ENCODE measurements around the gene CADPS.

CADPS gene

DNA sequence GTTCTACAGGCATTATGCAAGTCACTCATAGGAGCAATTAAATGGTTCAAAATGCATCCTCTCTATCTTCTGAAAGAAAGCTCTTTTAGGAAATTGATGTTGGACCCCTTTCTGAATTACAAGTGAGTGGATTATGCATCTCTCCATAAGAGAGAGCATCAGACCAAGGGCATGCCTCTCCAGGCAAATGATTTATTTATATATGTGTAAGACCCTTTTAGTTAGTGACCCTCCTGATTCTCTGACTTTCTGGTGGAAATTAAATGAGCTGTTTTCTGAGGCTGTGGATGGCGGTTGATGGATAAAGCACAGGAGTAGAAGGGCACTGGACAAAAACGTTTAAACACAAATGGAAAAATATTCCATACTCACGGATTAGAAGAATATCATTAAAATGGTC lies 62.6 kb downstream of the CADPS start:
- Histone ChIP-seq H3K27me3 (ENCODE audit: insufficient read depth, insufficient read length) (no peaks in the 10 kb centered on the region), H3K36me3 (ENCODE audit: insufficient read depth, insufficient read length, low read length) (no peaks in the 10 kb centered on the region), H3K4me3 (ENCODE audit: insufficient read length, low read depth) (no peak overlapping the region), H3K9ac (ENCODE audit: insufficient read length, low read depth) (no peak overlapping the region), H3K9me3 (ENCODE audit: insufficient read depth, low read length) (no peaks in the 10 kb centered on the region), H3K4me1 (ENCODE audit: insufficient read depth, insufficient read length) (no peaks in the 10 kb centered on the region)
- no peak for DNase-seq (ENCODE audit: low read depth, low spot score)
- TF ChIP-seq YY1 (IDR thresholded peaks at IDR 0.05; ENCODE audit: insufficient read depth, insufficient read length), result no peak
- no peak for TF ChIP-seq ZNF274 (IDR thresholded peaks at IDR 0.05; ENCODE audit: low read depth, low read length)
- no peak for TF ChIP-seq SUZ12 (IDR thresholded peaks at IDR 0.05; ENCODE audit: extremely low read depth, insufficient read depth, insufficient read length)

DNA sequence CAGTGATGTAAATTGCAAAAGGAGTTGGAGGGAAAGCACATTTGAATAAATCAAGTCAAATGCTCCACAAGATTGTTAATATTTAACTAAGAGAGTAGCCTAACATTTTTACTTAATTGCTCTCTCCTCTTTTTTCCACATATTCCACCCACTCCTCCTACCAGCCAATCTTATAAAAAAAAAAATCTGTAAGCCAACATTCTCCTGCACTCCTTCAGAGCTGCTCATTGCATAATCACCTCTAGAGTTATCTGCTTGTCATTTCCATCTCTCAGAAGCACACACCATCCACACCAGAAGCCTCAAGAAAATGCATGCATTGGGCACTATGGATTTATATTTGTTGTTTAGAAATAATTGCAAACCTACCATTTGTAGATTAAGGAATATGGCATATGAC lies 64.1 kb downstream of the CADPS start:
- Histone ChIP-seq H3K4me3 (ENCODE audit: insufficient read length, low read depth) (no peak overlapping the region), H3K4me1 (ENCODE audit: insufficient read depth, insufficient read length) (no peaks in the 10 kb centered on the region), H3K27me3 (ENCODE audit: insufficient read depth, insufficient read length) (no peaks in the 10 kb centered on the region), H3K36me3 (ENCODE audit: insufficient read depth, insufficient read length, low read length) (no peaks in the 10 kb centered on the region), H3K9me3 (ENCODE audit: insufficient read depth, low read length) (no peaks in the 10 kb centered on the region), H3K9ac (ENCODE audit: insufficient read length, low read depth) (no peak overlapping the region)
- TF ChIP-seq SUZ12 (IDR thresholded peaks at IDR 0.05; ENCODE audit: extremely low read depth, insufficient read depth, insufficient read length) (no peak), ZNF274 (IDR thresholded peaks at IDR 0.05; ENCODE audit: low read depth, low read length) (no peak), YY1 (IDR thresholded peaks at IDR 0.05; ENCODE audit: insufficient read depth, insufficient read length) (no peak)
- no peak for DNase-seq (ENCODE audit: low read depth, low spot score)

DNA sequence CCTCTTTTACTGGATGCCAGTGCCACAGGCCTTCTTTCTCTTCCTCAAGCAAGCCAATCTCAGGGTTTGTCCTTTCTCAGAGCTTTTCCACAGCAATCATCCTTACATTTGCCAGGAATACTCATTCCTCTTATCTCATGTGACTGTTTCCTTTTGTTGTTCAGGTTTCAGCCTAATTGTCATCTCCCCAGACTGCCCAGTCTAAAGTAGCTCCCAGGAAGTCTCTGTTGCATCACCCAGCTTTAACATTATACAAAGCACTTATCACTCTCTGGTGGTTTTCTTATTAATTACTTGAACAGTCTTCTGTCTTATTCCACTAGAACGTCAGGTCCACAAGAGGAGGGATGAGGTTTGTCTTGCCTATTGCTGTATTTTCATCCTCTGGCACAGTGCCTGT lies 65.8 kb downstream of the CADPS start:
- H3K36me3 ChIP-seq (ENCODE audit: insufficient read depth, insufficient read length, low read length), result no peaks in the 10 kb centered on the region
- H3K9me3 ChIP-seq (ENCODE audit: insufficient read depth, low read length), result no peaks in the 10 kb centered on the region; the same call in 1 of the 2 replicates
- DNase-seq (ENCODE audit: low read depth, low spot score), result no peak
- H3K9ac ChIP-seq (ENCODE audit: insufficient read length, low read depth), result no peak overlapping the region
- peaks cover 4% of the 10 kb centered on the region for H3K4me1 ChIP-seq (ENCODE audit: insufficient read depth, insufficient read length)
- no peak for TF ChIP-seq ZNF274 (IDR thresholded peaks at IDR 0.05; ENCODE audit: low read depth, low read length)
- TF ChIP-seq SUZ12 (IDR thresholded peaks at IDR 0.05; ENCODE audit: extremely low read depth, insufficient read depth, insufficient read length), result no peak
- TF ChIP-seq YY1 (IDR thresholded peaks at IDR 0.05; ENCODE audit: insufficient read depth, insufficient read length), result no peak
- no peak overlapping the region for H3K4me3 ChIP-seq (ENCODE audit: insufficient read length, low read depth)
- no peaks in the 10 kb centered on the region for H3K27me3 ChIP-seq (ENCODE audit: insufficient read depth, insufficient read length)

DNA sequence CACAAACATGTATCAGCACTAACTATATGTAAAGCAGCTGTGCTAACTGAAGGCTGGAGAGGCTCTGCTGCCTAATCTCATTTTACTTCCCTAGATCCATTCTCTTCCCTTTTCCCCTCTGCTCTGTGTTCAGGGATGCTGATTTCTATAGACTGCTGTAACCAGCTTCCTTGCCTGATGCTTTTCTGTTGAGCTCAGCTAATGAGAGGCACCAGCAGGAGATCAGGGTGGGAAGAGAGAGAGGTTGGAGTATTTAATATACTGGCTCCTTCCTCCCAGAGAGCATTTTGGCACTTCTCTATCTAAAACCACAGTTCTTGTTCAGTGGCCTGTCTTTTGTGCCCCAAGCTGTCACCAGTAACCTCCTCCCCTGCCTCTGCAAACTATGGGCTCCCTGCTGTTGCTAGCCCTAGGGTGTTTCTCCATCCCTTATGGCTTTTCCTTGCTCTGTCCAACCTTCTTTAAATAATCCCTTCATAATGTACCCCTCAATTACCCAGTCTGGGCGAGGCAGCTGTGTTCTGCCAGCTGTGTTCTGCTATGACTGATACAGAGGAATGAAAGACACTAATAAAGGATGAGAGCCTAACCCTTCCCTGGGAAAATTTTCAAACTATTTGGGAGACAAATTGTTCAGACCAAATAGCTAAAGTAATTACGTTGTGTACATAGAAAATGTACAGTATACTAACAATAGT lies 69.5 kb downstream of the CADPS start:
- no peak for DNase-seq (ENCODE audit: low read depth, low spot score)
- Histone ChIP-seq H3K9ac (ENCODE audit: insufficient read length, low read depth) (no peak overlapping the region), H3K27me3 (ENCODE audit: insufficient read depth, insufficient read length) (no peaks in the 10 kb centered on the region), H3K4me1 (ENCODE audit: insufficient read depth, insufficient read length) (peaks cover 4% of the 10 kb centered on the region), H3K36me3 (ENCODE audit: insufficient read depth, insufficient read length, low read length) (no peaks in the 10 kb centered on the region), H3K4me3 (ENCODE audit: insufficient read length, low read depth) (no peak overlapping the region), H3K9me3 (ENCODE audit: insufficient read depth, low read length) (no peaks in the 10 kb centered on the region; the same call in 1 of the 2 replicates)
- no peak for TF ChIP-seq SUZ12 (IDR thresholded peaks at IDR 0.05; ENCODE audit: extremely low read depth, insufficient read depth, insufficient read length)
- no peak for TF ChIP-seq YY1 (IDR thresholded peaks at IDR 0.05; ENCODE audit: insufficient read depth, insufficient read length)
- no peak for TF ChIP-seq ZNF274 (IDR thresholded peaks at IDR 0.05; ENCODE audit: low read depth, low read length)

DNA sequence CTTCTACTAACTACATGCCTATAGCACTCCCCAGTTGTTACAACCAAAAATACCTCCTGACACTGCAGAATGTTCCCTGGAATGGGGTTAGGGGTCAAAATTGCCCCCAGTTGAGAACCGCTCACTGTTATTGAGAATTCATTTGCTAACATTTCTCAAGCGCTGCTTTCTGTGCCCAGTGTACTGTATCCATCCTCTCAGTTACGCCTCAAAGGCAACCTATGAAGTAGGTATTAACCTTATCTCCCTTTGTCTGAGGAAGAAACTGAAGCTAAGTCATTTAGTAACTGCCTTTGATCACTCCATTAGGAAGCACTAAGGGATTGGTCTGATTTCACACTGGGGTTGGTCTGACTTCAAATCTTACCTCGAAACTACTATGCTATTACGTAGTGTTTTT lies 70.1 kb downstream of the CADPS start:
- Histone ChIP-seq H3K4me1 (ENCODE audit: insufficient read depth, insufficient read length) (peaks cover 4% of the 10 kb centered on the region), H3K4me3 (ENCODE audit: insufficient read length, low read depth) (no peak overlapping the region), H3K9ac (ENCODE audit: insufficient read length, low read depth) (no peak overlapping the region), H3K9me3 (ENCODE audit: insufficient read depth, low read length) (no peaks in the 10 kb centered on the region; the same call in 1 of the 2 replicates), H3K36me3 (ENCODE audit: insufficient read depth, insufficient read length, low read length) (no peaks in the 10 kb centered on the region), H3K27me3 (ENCODE audit: insufficient read depth, insufficient read length) (no peaks in the 10 kb centered on the region)
- TF ChIP-seq YY1 (IDR thresholded peaks at IDR 0.05; ENCODE audit: insufficient read depth, insufficient read length) (no peak), SUZ12 (IDR thresholded peaks at IDR 0.05; ENCODE audit: extremely low read depth, insufficient read depth, insufficient read length) (no peak), ZNF274 (IDR thresholded peaks at IDR 0.05; ENCODE audit: low read depth, low read length) (no peak)
- DNase-seq (ENCODE audit: low read depth, low spot score), result no peak

DNA sequence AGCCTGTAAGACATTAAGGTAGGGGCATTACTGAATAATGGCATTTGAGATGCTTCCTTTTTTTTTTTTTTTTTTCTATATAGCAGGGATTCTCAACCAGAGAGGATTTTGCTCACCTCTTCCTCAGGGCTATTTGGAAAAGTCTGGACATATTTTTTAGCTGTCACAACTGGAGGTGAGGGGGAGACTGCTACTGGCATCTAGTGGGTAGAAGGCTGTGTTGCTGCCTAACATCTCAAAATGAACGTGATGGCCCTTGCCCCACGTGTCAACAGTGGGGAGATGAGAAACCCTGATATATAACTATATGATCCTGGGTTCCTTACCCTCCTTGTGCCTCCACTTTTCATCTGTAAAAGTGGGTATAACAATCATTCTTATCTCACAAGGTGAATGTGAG lies 71.9 kb downstream of the CADPS start:
- no peak for DNase-seq (ENCODE audit: low read depth, low spot score)
- Histone ChIP-seq H3K27me3 (ENCODE audit: insufficient read depth, insufficient read length) (no peaks in the 10 kb centered on the region), H3K9ac (ENCODE audit: insufficient read length, low read depth) (no peak overlapping the region), H3K4me1 (ENCODE audit: insufficient read depth, insufficient read length) (peaks cover 4% of the 10 kb centered on the region), H3K36me3 (ENCODE audit: insufficient read depth, insufficient read length, low read length) (no peaks in the 10 kb centered on the region), H3K4me3 (ENCODE audit: insufficient read length, low read depth) (no peak overlapping the region), H3K9me3 (ENCODE audit: insufficient read depth, low read length) (no peaks in the 10 kb centered on the region; the same call in 1 of the 2 replicates)
- TF ChIP-seq ZNF274 (IDR thresholded peaks at IDR 0.05; ENCODE audit: low read depth, low read length) (no peak), YY1 (IDR thresholded peaks at IDR 0.05; ENCODE audit: insufficient read depth, insufficient read length) (no peak), SUZ12 (IDR thresholded peaks at IDR 0.05; ENCODE audit: extremely low read depth, insufficient read depth, insufficient read length) (no peak)

DNA sequence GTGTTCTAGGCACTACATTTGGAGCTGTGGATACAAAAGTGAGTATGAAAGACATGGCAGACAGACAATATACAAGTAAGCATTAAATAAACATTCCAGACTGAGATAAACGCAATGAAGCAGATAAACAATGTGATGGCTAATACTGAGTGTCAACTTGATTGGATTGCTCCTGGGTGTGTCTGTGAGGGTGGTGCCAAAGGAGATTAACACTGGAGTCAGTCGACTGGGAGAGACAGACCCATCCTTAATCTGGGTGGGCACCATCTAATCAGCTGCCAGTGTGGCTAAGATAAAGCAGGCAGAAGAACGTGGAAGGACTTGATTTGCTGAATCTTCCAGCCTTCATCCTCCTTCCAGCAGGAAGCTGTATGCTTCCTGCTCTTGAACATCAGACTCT lies 77.2 kb downstream of the CADPS start:
- Histone ChIP-seq H3K36me3 (ENCODE audit: insufficient read depth, insufficient read length, low read length) (no peaks in the 10 kb centered on the region), H3K9me3 (ENCODE audit: insufficient read depth, low read length) (no peaks in the 10 kb centered on the region), H3K9ac (ENCODE audit: insufficient read length, low read depth) (no peak overlapping the region), H3K4me1 (ENCODE audit: insufficient read depth, insufficient read length) (no peaks in the 10 kb centered on the region), H3K4me3 (ENCODE audit: insufficient read length, low read depth) (no peak overlapping the region), H3K27me3 (ENCODE audit: insufficient read depth, insufficient read length) (no peaks in the 10 kb centered on the region)
- TF ChIP-seq ZNF274 (IDR thresholded peaks at IDR 0.05; ENCODE audit: low read depth, low read length) (no peak), SUZ12 (IDR thresholded peaks at IDR 0.05; ENCODE audit: extremely low read depth, insufficient read depth, insufficient read length) (no peak), YY1 (IDR thresholded peaks at IDR 0.05; ENCODE audit: insufficient read depth, insufficient read length) (no peak)
- DNase-seq (ENCODE audit: low read depth, low spot score), result no peak
